Astrocyte (in vitro differentiated cells and primary cell): ENCODE measurements around the gene CRHR2. TPM values are rescaled to one million over a fixed set of nuclear protein-coding genes. Genes with fewer than 3 reads are reported as not detected.

Source experiments
- DNase-seq: peaks from one replicate; pipeline ENCODE4 v3.0.0-alpha.2; 2010; ENCODE audit warnings: low read depth
- FAIRE-seq: peaks from 2 replicates; lab custom pipeline; 2011; peaks lifted over from hg19 to GRCh38; lab: Jason Lieb, UNC
- H2AFZ ChIP-seq: 2 replicates; pipeline ENCODE4 v1.6.0; 2012; ENCODE audit warnings: low read depth, low read length, inconsistent platforms
- H3K27ac ChIP-seq: 2 replicates; pipeline ENCODE4 v1.5.1; 2011; ENCODE audit warnings: low read depth, low read length, inconsistent platforms
- H3K27me3 ChIP-seq: 2 replicates; pipeline ENCODE4 v1.6.0; 2011; ENCODE audit warnings: low read length, inconsistent platforms; ENCODE audit not compliant: insufficient read depth
- H3K36me3 ChIP-seq: 2 replicates; pipeline ENCODE4 v1.5.1; 2011; ENCODE audit warnings: low read length, inconsistent platforms; ENCODE audit not compliant: insufficient read depth
- H3K4me1 ChIP-seq: 2 replicates; pipeline ENCODE4 v1.5.1; 2011; ENCODE audit warnings: low read length, inconsistent platforms; ENCODE audit not compliant: insufficient read depth
- H3K4me2 ChIP-seq: 2 replicates; pipeline ENCODE4 v1.6.0; 2012; ENCODE audit warnings: low read length, inconsistent platforms
- H3K4me3 ChIP-seq: 2 replicates; pipeline ENCODE4 v1.5.1; 2011; ENCODE audit warnings: low read depth, mild to moderate bottlenecking, low read length, inconsistent platforms; ENCODE audit not compliant: insufficient read depth
- H3K79me2 ChIP-seq: 2 replicates; pipeline ENCODE4 v1.6.0; 2012; ENCODE audit warnings: mild to moderate bottlenecking, low read length, inconsistent platforms; ENCODE audit not compliant: insufficient read depth
- H3K9ac ChIP-seq: 2 replicates; pipeline ENCODE4 v1.6.0; 2012; ENCODE audit warnings: mild to moderate bottlenecking, low read length, inconsistent platforms
- H3K9me3 ChIP-seq: 2 replicates; pipeline ENCODE4 v1.5.1; 2012; ENCODE audit warnings: low read depth, mild to moderate bottlenecking, low read length, inconsistent platforms; ENCODE audit not compliant: insufficient read depth
- H4K20me1 ChIP-seq: 2 replicates; pipeline ENCODE4 v1.6.0; 2012; ENCODE audit warnings: low read length, inconsistent platforms; ENCODE audit not compliant: insufficient read depth
- H3K27ac Mint-ChIP-seq: one replicate; pipeline ENCODE4 v1.8.0; 2021; ENCODE audit warnings: mild to moderate bottlenecking, mixed read lengths; ENCODE audit not compliant: unreplicated experiment
- H3K27me3 Mint-ChIP-seq: one replicate; pipeline ENCODE4 v1.8.0; 2021; ENCODE audit warnings: low read depth, mixed read lengths; ENCODE audit not compliant: unreplicated experiment
- H3K36me3 Mint-ChIP-seq: one replicate; pipeline ENCODE4 v1.8.0; 2021; ENCODE audit warnings: low read depth, mixed read lengths; ENCODE audit not compliant: unreplicated experiment
- H3K4me1 Mint-ChIP-seq: one replicate; pipeline ENCODE4 v1.8.0; 2021; ENCODE audit warnings: low read depth, mixed read lengths; ENCODE audit not compliant: unreplicated experiment
- H3K4me3 Mint-ChIP-seq: one replicate; pipeline ENCODE4 v1.8.0; 2021; ENCODE audit warnings: mild to moderate bottlenecking, moderate library complexity, mixed read lengths; ENCODE audit not compliant: unreplicated experiment
- H3K9me3 Mint-ChIP-seq: one replicate; pipeline ENCODE4 v1.8.0; 2021; ENCODE audit warnings: mild to moderate bottlenecking, mixed read lengths; ENCODE audit not compliant: unreplicated experiment
- CTCF ChIP-seq: IDR thresholded peaks from 2 replicates; pipeline ENCODE4 v1.5.1; 2011; ENCODE audit warnings: low read depth, mild to moderate bottlenecking, inconsistent platforms, low read length, moderate library complexity; ENCODE audit not compliant: insufficient read depth
- EZH2 ChIP-seq: IDR thresholded peaks from 2 replicates; pipeline ENCODE4 v1.6.1; 2012; ENCODE audit warnings: mild to moderate bottlenecking, low read length, inconsistent platforms; ENCODE audit not compliant: insufficient read depth
- total RNA-seq: library from RNA; stranded (reverse); gene quantifications from 2 replicates; pipeline ENCODE4 v1.2.1, GENCODE V29; 2021

Gene CRHR2
- total RNA-seq, 1 donor from 2014 or later, result not detected

GRCh38 chr7:30717181-30717580 is 34.9 kb upstream of the CRHR2 start:
- H3K4me3 Mint-ChIP-seq, result no peak overlapping the region
- peaks cover 48% of the 10 kb centered on the region for H3K9me3 Mint-ChIP-seq
- no peak overlapping the region for H3K4me3 ChIP-seq
- peaks cover 15% of the 10 kb centered on the region for H3K27me3 Mint-ChIP-seq
- no peaks in the 10 kb centered on the region for H3K27me3 ChIP-seq
- H4K20me1 ChIP-seq, result no peaks in the 10 kb centered on the region
- H2AFZ ChIP-seq, result no peak overlapping the region
- H3K36me3 Mint-ChIP-seq, result peaks cover 2% of the 10 kb centered on the region
- no peak overlapping the region for H3K9ac ChIP-seq
- no peaks in the 10 kb centered on the region for H3K36me3 ChIP-seq
- H3K9me3 ChIP-seq, result peaks cover 15% of the 10 kb centered on the region
- H3K27ac ChIP-seq, result no peak overlapping the region
- no peak for TF ChIP-seq CTCF
- no peak for TF ChIP-seq EZH2
- H3K79me2 ChIP-seq, result no peaks in the 10 kb centered on the region
- no peak overlapping the region for H3K27ac Mint-ChIP-seq
- no peak for FAIRE-seq
- no peak overlapping the region for H3K4me2 ChIP-seq
- no peak for DNase-seq
- H3K4me1 Mint-ChIP-seq, result no peaks in the 10 kb centered on the region
- no peaks in the 10 kb centered on the region for H3K4me1 ChIP-seq

DNA sequence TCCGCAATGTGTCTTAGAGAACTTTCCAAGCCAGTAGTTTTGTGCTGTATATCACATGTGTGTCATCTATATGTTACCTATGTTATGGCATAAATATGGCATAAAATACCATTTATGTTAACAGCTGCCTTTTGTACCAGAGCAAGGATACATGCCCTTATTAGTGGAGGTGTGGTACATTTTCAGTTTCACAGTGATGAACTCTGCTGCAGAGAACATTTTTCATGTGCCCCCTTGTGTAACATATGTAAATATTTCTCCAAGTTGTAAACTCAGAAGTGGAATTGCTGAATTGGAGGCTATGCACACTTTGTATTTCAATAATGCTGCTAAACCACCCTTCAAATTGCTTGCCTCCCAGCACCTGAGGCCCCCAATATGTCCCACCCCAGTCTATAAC is 31.9 kb upstream of the CRHR2 start:
- Histone ChIP-seq H3K36me3 (no peaks in the 10 kb centered on the region), H2AFZ (no peak overlapping the region), H3K9me3 (peaks cover 12% of the 10 kb centered on the region), H3K79me2 (no peaks in the 10 kb centered on the region), H3K4me3 (no peak overlapping the region), H3K27ac (no peak overlapping the region), H4K20me1 (no peaks in the 10 kb centered on the region), H3K9ac (no peak overlapping the region), H3K27me3 (no peaks in the 10 kb centered on the region), H3K4me2 (no peak overlapping the region), H3K4me1 (no peaks in the 10 kb centered on the region)
- DNase-seq (no peak), FAIRE-seq (no peak)
- Mint-ChIP-seq H3K4me1 (no peaks in the 10 kb centered on the region), H3K27me3 (peaks cover 14% of the 10 kb centered on the region), H3K36me3 (no peaks in the 10 kb centered on the region), H3K4me3 (no peak overlapping the region), H3K27ac (no peak overlapping the region), H3K9me3 (peaks cover 27% of the 10 kb centered on the region)
- no peak for TF ChIP-seq EZH2
- no peak for TF ChIP-seq CTCF

GRCh38 chr7:30713392-30713791 is 31.1 kb upstream of the CRHR2 start:
- no peak overlapping the region for H3K4me2 ChIP-seq
- no peak overlapping the region for H3K4me3 Mint-ChIP-seq
- H3K27me3 Mint-ChIP-seq, result peaks cover 14% of the 10 kb centered on the region
- no peaks in the 10 kb centered on the region for H3K36me3 Mint-ChIP-seq
- no peaks in the 10 kb centered on the region for H3K4me1 Mint-ChIP-seq
- no peak overlapping the region for H3K27ac Mint-ChIP-seq
- DNase-seq (no peak), FAIRE-seq (no peak)
- H3K27ac ChIP-seq, result no peak overlapping the region
- no peaks in the 10 kb centered on the region for H4K20me1 ChIP-seq
- no peaks in the 10 kb centered on the region for H3K79me2 ChIP-seq
- TF ChIP-seq CTCF (no peak), EZH2 (no peak)
- no peaks in the 10 kb centered on the region for H3K4me1 ChIP-seq
- peaks cover under 1% of the 10 kb centered on the region for H3K27me3 ChIP-seq
- H2AFZ ChIP-seq, result no peak overlapping the region
- no peak overlapping the region for H3K4me3 ChIP-seq
- H3K9ac ChIP-seq, result no peak overlapping the region
- H3K9me3 ChIP-seq, result peaks cover 12% of the 10 kb centered on the region
- H3K36me3 ChIP-seq, result no peaks in the 10 kb centered on the region
- peaks cover 24% of the 10 kb centered on the region for H3K9me3 Mint-ChIP-seq
